ENCODE results near the gene PVR. TPM values are rescaled to one million over a fixed set of nuclear protein-coding genes. Genes with fewer than 3 reads are reported as not detected.

Gene PVR
- polyA plus RNA-seq, 1 of the 3 experiments (the other 2 are of a cell fraction): 90.8 TPM

GRCh38 chr19:44696939-44697669, 53.4 kb downstream of the PVR start (continued):
- TF ChIP-seq, protein P1, sequence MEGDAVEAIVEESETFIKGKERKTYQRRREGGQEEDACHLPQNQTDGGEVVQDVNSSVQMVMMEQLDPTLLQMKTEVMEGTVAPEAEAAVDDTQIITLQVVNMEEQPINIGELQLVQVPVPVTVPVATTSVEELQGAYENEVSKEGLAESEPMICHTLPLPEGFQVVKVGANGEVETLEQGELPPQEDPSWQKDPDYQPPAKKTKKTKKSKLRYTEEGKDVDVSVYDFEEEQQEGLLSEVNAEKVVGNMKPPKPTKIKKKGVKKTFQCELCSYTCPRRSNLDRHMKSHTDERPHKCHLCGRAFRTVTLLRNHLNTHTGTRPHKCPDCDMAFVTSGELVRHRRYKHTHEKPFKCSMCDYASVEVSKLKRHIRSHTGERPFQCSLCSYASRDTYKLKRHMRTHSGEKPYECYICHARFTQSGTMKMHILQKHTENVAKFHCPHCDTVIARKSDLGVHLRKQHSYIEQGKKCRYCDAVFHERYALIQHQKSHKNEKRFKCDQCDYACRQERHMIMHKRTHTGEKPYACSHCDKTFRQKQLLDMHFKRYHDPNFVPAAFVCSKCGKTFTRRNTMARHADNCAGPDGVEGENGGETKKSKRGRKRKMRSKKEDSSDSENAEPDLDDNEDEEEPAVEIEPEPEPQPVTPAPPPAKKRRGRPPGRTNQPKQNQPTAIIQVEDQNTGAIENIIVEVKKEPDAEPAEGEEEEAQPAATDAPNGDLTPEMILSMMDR (IDR thresholded peaks at IDR 0.05): no peak
- TF ChIP-seq CHD2 (IDR thresholded peaks at IDR 0.05; ENCODE audit: low read length, partially characterized antibody): no peak
- TF ChIP-seq, protein P2, sequence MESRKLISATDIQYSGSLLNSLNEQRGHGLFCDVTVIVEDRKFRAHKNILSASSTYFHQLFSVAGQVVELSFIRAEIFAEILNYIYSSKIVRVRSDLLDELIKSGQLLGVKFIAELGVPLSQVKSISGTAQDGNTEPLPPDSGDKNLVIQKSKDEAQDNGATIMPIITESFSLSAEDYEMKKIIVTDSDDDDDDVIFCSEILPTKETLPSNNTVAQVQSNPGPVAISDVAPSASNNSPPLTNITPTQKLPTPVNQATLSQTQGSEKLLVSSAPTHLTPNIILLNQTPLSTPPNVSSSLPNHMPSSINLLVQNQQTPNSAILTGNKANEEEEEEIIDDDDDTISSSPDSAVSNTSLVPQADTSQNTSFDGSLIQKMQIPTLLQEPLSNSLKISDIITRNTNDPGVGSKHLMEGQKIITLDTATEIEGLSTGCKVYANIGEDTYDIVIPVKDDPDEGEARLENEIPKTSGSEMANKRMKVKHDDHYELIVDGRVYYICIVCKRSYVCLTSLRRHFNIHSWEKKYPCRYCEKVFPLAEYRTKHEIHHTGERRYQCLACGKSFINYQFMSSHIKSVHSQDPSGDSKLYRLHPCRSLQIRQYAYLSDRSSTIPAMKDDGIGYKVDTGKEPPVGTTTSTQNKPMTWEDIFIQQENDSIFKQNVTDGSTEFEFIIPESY (IDR thresholded peaks at IDR 0.05; ENCODE audit: borderline replicate concordance, low read depth): no peak
- no peak for TF ChIP-seq ELF1 (IDR thresholded peaks at IDR 0.05)
- TF ChIP-seq RXRA (IDR thresholded peaks at IDR 0.05; ENCODE audit: borderline replicate concordance, low read depth): no peak
- TF ChIP-seq MXI1 (IDR thresholded peaks at IDR 0.05; ENCODE audit: low read depth, low read length): no peak
- TF ChIP-seq, protein P3, sequence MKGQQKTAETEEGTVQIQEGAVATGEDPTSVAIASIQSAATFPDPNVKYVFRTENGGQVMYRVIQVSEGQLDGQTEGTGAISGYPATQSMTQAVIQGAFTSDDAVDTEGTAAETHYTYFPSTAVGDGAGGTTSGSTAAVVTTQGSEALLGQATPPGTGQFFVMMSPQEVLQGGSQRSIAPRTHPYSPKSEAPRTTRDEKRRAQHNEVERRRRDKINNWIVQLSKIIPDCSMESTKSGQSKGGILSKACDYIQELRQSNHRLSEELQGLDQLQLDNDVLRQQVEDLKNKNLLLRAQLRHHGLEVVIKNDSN (IDR thresholded peaks at IDR 0.05; ENCODE audit: borderline replicate concordance, low read depth): no peak
- no peak for TF ChIP-seq NRF1 (IDR thresholded peaks at IDR 0.05; ENCODE audit: low read depth, low read length)
- TF ChIP-seq EP300 (IDR thresholded peaks at IDR 0.05; ENCODE audit: borderline replicate concordance in 1 of 2, low read depth in 1 of 2, low read length in 1 of 2): no peak

- H3K27me3 ChIP-seq (ENCODE audit: insufficient read depth): no peaks in the 10 kb centered on the region
- ChIA-PET CTCF (interaction anchor here (0.9 kb wide), 1 partner anchor 26 kb away, joined by 3 read pairs; no protein-coding TSS in a partner anchor), POLR2A (no interaction called here)
- no peak overlapping the region for H3K9ac ChIP-seq
- H3K79me2 ChIP-seq (ENCODE audit: insufficient read depth): no peaks in the 10 kb centered on the region
- H3K9me2 ChIP-seq: no peaks in the 10 kb centered on the region
- DNase-seq: no peak
- H3K4me2 ChIP-seq: no peak overlapping the region
- H3K4me3 ChIP-seq (ENCODE audit: low read depth in 2 of 2, low read length in 1 of 2): no peak overlapping the region
- H2AFZ ChIP-seq (ENCODE audit: low read depth): no peak overlapping the region
- no peak overlapping the region for H3K27ac ChIP-seq (ENCODE audit: low read depth in 2 of 2, low read length in 1 of 2)
- no peaks in the 10 kb centered on the region for H3K9me3 ChIP-seq
- WGBS (ENCODE audit: low lambda C conversion rate): 63% methylated on average over 4 of the region's 4 CpGs
- H4K20me1 ChIP-seq (ENCODE audit: insufficient read depth): no peaks in the 10 kb centered on the region
- TF ChIP-seq FOXJ3 (CRISPR knock-in tag; IDR thresholded peaks at IDR 0.05): no peak
- TF ChIP-seq, protein P1 (IDR thresholded peaks at IDR 0.05): no peak
- TF ChIP-seq RFX5 (IDR thresholded peaks at IDR 0.05; ENCODE audit: low read length): no peak
- TF ChIP-seq EZH2phosphoT487 (IDR thresholded peaks at IDR 0.05; ENCODE audit: borderline replicate concordance, low read depth): no peak
- TF ChIP-seq GATA2 (CRISPR knock-in tag; IDR thresholded peaks at IDR 0.05): no peak
- TF ChIP-seq, protein P4, sequence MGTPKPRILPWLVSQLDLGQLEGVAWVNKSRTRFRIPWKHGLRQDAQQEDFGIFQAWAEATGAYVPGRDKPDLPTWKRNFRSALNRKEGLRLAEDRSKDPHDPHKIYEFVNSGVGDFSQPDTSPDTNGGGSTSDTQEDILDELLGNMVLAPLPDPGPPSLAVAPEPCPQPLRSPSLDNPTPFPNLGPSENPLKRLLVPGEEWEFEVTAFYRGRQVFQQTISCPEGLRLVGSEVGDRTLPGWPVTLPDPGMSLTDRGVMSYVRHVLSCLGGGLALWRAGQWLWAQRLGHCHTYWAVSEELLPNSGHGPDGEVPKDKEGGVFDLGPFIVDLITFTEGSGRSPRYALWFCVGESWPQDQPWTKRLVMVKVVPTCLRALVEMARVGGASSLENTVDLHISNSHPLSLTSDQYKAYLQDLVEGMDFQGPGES (IDR thresholded peaks at IDR 0.05; ENCODE audit: low read depth, low read length): no peak
- TF ChIP-seq, protein P5, sequence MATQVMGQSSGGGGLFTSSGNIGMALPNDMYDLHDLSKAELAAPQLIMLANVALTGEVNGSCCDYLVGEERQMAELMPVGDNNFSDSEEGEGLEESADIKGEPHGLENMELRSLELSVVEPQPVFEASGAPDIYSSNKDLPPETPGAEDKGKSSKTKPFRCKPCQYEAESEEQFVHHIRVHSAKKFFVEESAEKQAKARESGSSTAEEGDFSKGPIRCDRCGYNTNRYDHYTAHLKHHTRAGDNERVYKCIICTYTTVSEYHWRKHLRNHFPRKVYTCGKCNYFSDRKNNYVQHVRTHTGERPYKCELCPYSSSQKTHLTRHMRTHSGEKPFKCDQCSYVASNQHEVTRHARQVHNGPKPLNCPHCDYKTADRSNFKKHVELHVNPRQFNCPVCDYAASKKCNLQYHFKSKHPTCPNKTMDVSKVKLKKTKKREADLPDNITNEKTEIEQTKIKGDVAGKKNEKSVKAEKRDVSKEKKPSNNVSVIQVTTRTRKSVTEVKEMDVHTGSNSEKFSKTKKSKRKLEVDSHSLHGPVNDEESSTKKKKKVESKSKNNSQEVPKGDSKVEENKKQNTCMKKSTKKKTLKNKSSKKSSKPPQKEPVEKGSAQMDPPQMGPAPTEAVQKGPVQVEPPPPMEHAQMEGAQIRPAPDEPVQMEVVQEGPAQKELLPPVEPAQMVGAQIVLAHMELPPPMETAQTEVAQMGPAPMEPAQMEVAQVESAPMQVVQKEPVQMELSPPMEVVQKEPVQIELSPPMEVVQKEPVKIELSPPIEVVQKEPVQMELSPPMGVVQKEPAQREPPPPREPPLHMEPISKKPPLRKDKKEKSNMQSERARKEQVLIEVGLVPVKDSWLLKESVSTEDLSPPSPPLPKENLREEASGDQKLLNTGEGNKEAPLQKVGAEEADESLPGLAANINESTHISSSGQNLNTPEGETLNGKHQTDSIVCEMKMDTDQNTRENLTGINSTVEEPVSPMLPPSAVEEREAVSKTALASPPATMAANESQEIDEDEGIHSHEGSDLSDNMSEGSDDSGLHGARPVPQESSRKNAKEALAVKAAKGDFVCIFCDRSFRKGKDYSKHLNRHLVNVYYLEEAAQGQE (IDR thresholded peaks at IDR 0.05; ENCODE audit: low read depth, low read length): no peak
- no peak for TF ChIP-seq MXI1 (IDR thresholded peaks at IDR 0.05; ENCODE audit: low read depth, low read length)
- peaks cover 7% of the 10 kb centered on the region for H3F3A ChIP-seq (replicated peaks; ENCODE audit: insufficient read depth)
- H3K4me1 ChIP-seq (ENCODE audit: control insufficient read depth in 1 of 2, insufficient read depth in 2 of 2, low read depth in 1 of 2, low read length in 1 of 2): peaks cover 0 to under 1% of the 10 kb centered on the region in 2 experiments; a peak in 2 of 4 replicates
- no peaks in the 10 kb centered on the region for H3K36me3 ChIP-seq (replicated peaks in 1 of 2; ENCODE audit: control insufficient read depth in 1 of 2, insufficient read depth in 2 of 2, low read length in 1 of 2)
These were observed 53.9 kb downstream of the PVR start for GRCh38 chr19:44697670-44698034.

All from SK-N-SH (cell line).